DMS53 treated with DMSO at 0.1 percent for 48 hours (cell line): Measurements from ENCODE around the gene WWOX.
A peak's percentile ranks its signal among the peaks of the same experiment; 100 is the strongest.

Experiments used
- DNase-seq: peaks from one replicate; lab custom pipeline; 2025; ENCODE audit not compliant: unreplicated experiment; lab: John Stamatoyannopoulos, UW

Gene WWOX

GRCh38 chr16:78919852-78920251 lies 820.4 kb downstream of the WWOX start:
- no peak for DNase-seq

GRCh38 chr16:78920621-78921020 lies 821.2 kb downstream of the WWOX start:
- no peak for DNase-seq

GRCh38 chr16:78925083-78925767 lies 825.8 kb downstream of the WWOX start:
- DNase-seq: peak; percentile 13

GRCh38 chr16:78926723-78927210 lies 827.3 kb downstream of the WWOX start:
- DNase-seq: no peak

- no peak for DNase-seq
These were observed 828.3 kb downstream of the WWOX start for GRCh38 chr16:78927766-78928165.

- no peak for DNase-seq
These were observed 830.4 kb downstream of the WWOX start for GRCh38 chr16:78929841-78930240.

GRCh38 chr16:78930561-78930960 lies 831.1 kb downstream of the WWOX start:
- no peak for DNase-seq

- DNase-seq: no peak
These were observed 831.8 kb downstream of the WWOX start for GRCh38 chr16:78931267-78931666.

- DNase-seq: no peak
These were observed 832.2 kb downstream of the WWOX start for GRCh38 chr16:78931678-78932077.

GRCh38 chr16:78932355-78932943 lies 833.0 kb downstream of the WWOX start:
- DNase-seq: no peak

- DNase-seq: no peak
These were observed 836.6 kb downstream of the WWOX start for GRCh38 chr16:78936060-78936459.

- DNase-seq: no peak
These were observed 840.1 kb downstream of the WWOX start for GRCh38 chr16:78939597-78939996.

GRCh38 chr16:78942625-78943245 lies 843.3 kb downstream of the WWOX start:
- no peak for DNase-seq

GRCh38 chr16:78945336-78945735 lies 845.9 kb downstream of the WWOX start:
- DNase-seq: no peak

- DNase-seq: no peak
These were observed 847.1 kb downstream of the WWOX start for GRCh38 chr16:78946556-78946955.

GRCh38 chr16:78950768-78951167 lies 851.3 kb downstream of the WWOX start:
- DNase-seq: no peak

GRCh38 chr16:78952630-78953029 lies 853.2 kb downstream of the WWOX start:
- DNase-seq: no peak

GRCh38 chr16:78953526-78953925 lies 854.1 kb downstream of the WWOX start:
- no peak for DNase-seq

- no peak for DNase-seq
These were observed 855.8 kb downstream of the WWOX start for GRCh38 chr16:78955206-78955605.

- DNase-seq: no peak
These were observed 857.4 kb downstream of the WWOX start for GRCh38 chr16:78956859-78957258.

- DNase-seq: no peak
These were observed 858.1 kb downstream of the WWOX start for GRCh38 chr16:78957317-78958100.

- DNase-seq: no peak
These were observed 862.0 kb downstream of the WWOX start for GRCh38 chr16:78961464-78961863.
